Pancreas (tissue), 10 donors: ENCODE data around the gene SMPDL3B. TPM values are rescaled to one million over a fixed set of nuclear protein-coding genes. Genes with fewer than 3 reads are reported as not detected.

Experiments used
- ATAC-seq, 4 donors: fragments of 200-7000 bp; cut with Tn5 transposase; one replicate each; pipeline versions ENCODE4 v1.8.0 to v1.9.1; 2020; ENCODE audit warnings: mild to moderate bottlenecking in 4 of 4, moderate library complexity in 4 of 4
- DNase-seq, 6 donors: peaks; one replicate each; pipeline ENCODE4 v3.0.0-alpha.2; 2020
- FAIRE-seq: peaks from 2 replicates; lab custom pipeline; 2012; peaks lifted over from hg19 to GRCh38; lab: Jason Lieb, UNC
- H3K27ac ChIP-seq, 4 donors: fragments of 200-600 bp; sonication (generic); 1 replicate in 3 of 4; 2 replicates in 1 of 4; pipeline versions ENCODE4 v1.5.0 to v1.8.0; 2020
- H3K27me3 ChIP-seq, 4 donors: fragments of 200-600 bp; one replicate each; pipeline ENCODE4 v1.8.0; 2021
- H3K36me3 ChIP-seq, 3 donors: fragments of 200-600 bp; sonication (generic) in 1 of 3; one replicate each; pipeline versions ENCODE4 v1.5.0 to v1.8.0; 2020 to 2021
- H3K4me1 ChIP-seq, 3 donors: fragments of 200-600 bp; one replicate each; pipeline ENCODE4 v1.8.0; 2021
- H3K4me3 ChIP-seq, 4 donors: fragments of 200-600 bp; sonication (generic) in 2 of 4; one replicate each; pipeline versions ENCODE4 v1.5.0 to v1.8.0; 2020 to 2021
- H3K9me3 ChIP-seq, 4 donors: fragments of 200-600 bp; one replicate each; pipeline ENCODE4 v1.8.0; 2021
- CTCF ChIP-seq, 4 donors: fragments of 200-600 bp; sonication (generic) in 3 of 4; IDR thresholded peaks; one replicate each; pipeline versions ENCODE4 v1.5.0 to v1.8.0; 2021; ENCODE audit warnings: antibody characterized with exemption in 4 of 4
- WGBS, 2 donors: extraction: QIAGEN DNeasy Blood & Tissue Kit; methylation state at CpG; one replicate each; pipeline ENCODE4 v1.1.7; 2013; 5-methylcytosine and 5-hydroxymethylcytosine counted together
- intact Hi-C, 3 donors: fragments of 100-400 bp; cut with DNase I; formaldehyde crosslinking; loops; one replicate each; pipeline versions ENCODE4 v1.11.1 to v1.14.2; 2022
- polyA plus RNA-seq, 2 donors: library from polyadenylated mRNA; stranded (reverse); fragments of 200-250 nt; gene quantifications; one replicate each; pipeline ENCODE4 v1.2.3, GENCODE V29; 2013
- total RNA-seq, 6 donors: library from RNA; stranded (reverse); fragmentation: NEBNext Ultra II Directional in 4 of 6; extraction: Animal tissue kit (Norgen Biotek cat#: 25700) in 4 of 6; gene quantifications; one replicate each; pipeline versions ENCODE4 v1.2.1 to v1.2.4, GENCODE V29; 2021 to 2023
- donor health status: healthy with polysubstance abuse.
- donor health status: DM: no; HTN: no; CAD: no; lungs with moderate emphysema.
- donor health status: DM: no; HTN: no; CAD: no.
- donor health status: control.
- donor health status: control.
- donor health status: Bipolar disorder and iron deficiency.
- donor health status: DM: yes; HTN: yes; CAD: no.
- donor health status: DM: no; HTN: no; CAD: no.
- donor health status: DM: no; HTN: no; CAD: no.
- donor health status: DM: yes; HTN: yes; CAD: no.

The SMPDL3B gene
- total RNA-seq (10 to 100 TPM; 14.5 to 20.4 (median 18.1) TPM), polyA plus RNA-seq (10 to 100 TPM in 1 of 2 donors, 1 to 10 TPM in 1; 9.9 to 12.0 TPM)

- Histone ChIP-seq H3K4me1 (peaks cover 0 to 5% (median 0%) of the 10 kb centered on the region in 3 donors), H3K27ac (peak within 1 kb of the TSS; percentile 33 to 63 (median 49)), H3K36me3 (no peaks in the 10 kb centered on the region), H3K27me3 (no peaks in the 10 kb centered on the region), H3K9me3 (no peaks in the 10 kb centered on the region), H3K4me3 (peak within 1 kb of the TSS; percentile 32 to 57 (median 39))
- TF ChIP-seq CTCF (IDR thresholded peaks at IDR 0.05) = peak in 1 of 4 donors; percentile 8
- DNase-seq = peak; percentile 66 to 87 (median 74)
- 1% methylated on average over 16 of the region's 16 CpGs for WGBS, 2 donors
- no peak for FAIRE-seq
- peak; percentile 96 to 98 (median 96) for ATAC-seq
- intact Hi-C loops = no loop called here
Observed at GRCh38 chr1:27934818-27935549, at the start of gene SMPDL3B. Gene SMPDL3B (plus strand): TSS chr1:27935000. CDS start chr1:27935184, 184 bp downstream.

- peak in 3 of 4 donors; percentile 35 to 57 (median 54) for ATAC-seq
- Histone ChIP-seq H3K4me3 (no peak overlapping the region), H3K27ac (peak overlapping the region in 2 of 4 donors; percentile 55 to 75), H3K4me1 (no peaks in the 10 kb centered on the region), H3K27me3 (no peaks in the 10 kb centered on the region), H3K9me3 (no peaks in the 10 kb centered on the region), H3K36me3 (no peaks in the 10 kb centered on the region)
- 86 to 88% methylated on average over 8 of the region's 8 CpGs for WGBS, 2 donors
- no peak for FAIRE-seq
- peak in 1 of 6 donors; percentile 30 for DNase-seq
- intact Hi-C loops = no loop called here
- TF ChIP-seq CTCF (IDR thresholded peaks at IDR 0.05) = no peak
Observed at GRCh38 chr1:27885114-27885528, 49.7 kb upstream of the SMPDL3B start.

GRCh38 chr1:27885621-27886352 is 49.0 kb upstream of the SMPDL3B start:
- DNase-seq (no peak), ATAC-seq (peak in 3 of 4 donors; percentile 42 to 60 (median 55)), FAIRE-seq (no peak)
- no peak for TF ChIP-seq CTCF (IDR thresholded peaks at IDR 0.05)
- H3K4me3 ChIP-seq = no peak overlapping the region
- no peaks in the 10 kb centered on the region for H3K4me1 ChIP-seq
- H3K9me3 ChIP-seq = no peaks in the 10 kb centered on the region
- H3K36me3 ChIP-seq = no peaks in the 10 kb centered on the region
- H3K27ac ChIP-seq = peak overlapping the region in 2 of 4 donors; percentile 55 to 75
- intact Hi-C loops = no loop called here
- WGBS, 2 donors = 84 to 88% methylated on average over 15 of the region's 15 CpGs
- H3K27me3 ChIP-seq = no peaks in the 10 kb centered on the region

- no peaks in the 10 kb centered on the region for H3K4me1 ChIP-seq
- no peaks in the 10 kb centered on the region for H3K9me3 ChIP-seq
- H3K36me3 ChIP-seq = no peaks in the 10 kb centered on the region
- H3K27ac ChIP-seq = peak overlapping the region in 2 of 4 donors; percentile 41 to 75
- no peak overlapping the region for H3K4me3 ChIP-seq
- WGBS, 2 donors = 88 to 95% methylated on average over 2 of the region's 2 CpGs
- intact Hi-C loops = no loop called here
- DNase-seq = peak in 1 of 6 donors; percentile 8
- no peak for TF ChIP-seq CTCF (IDR thresholded peaks at IDR 0.05)
- no peaks in the 10 kb centered on the region for H3K27me3 ChIP-seq
- FAIRE-seq = no peak
- no peak for ATAC-seq
Observed at GRCh38 chr1:27886353-27886679, 48.5 kb upstream of the SMPDL3B start.
